ENCODE results near the gene THSD4. TPM values are rescaled to one million over a fixed set of nuclear protein-coding genes. Genes with fewer than 3 reads are reported as not detected.
"Not testable (repeated sequence)": the region's sequence is repeated elsewhere in the genome, so short reads cannot be mapped to it uniquely, and the experiment has no call there.

Gene THSD4
- total RNA-seq, 1 donor from 2014 or later, result not detected

DNA sequence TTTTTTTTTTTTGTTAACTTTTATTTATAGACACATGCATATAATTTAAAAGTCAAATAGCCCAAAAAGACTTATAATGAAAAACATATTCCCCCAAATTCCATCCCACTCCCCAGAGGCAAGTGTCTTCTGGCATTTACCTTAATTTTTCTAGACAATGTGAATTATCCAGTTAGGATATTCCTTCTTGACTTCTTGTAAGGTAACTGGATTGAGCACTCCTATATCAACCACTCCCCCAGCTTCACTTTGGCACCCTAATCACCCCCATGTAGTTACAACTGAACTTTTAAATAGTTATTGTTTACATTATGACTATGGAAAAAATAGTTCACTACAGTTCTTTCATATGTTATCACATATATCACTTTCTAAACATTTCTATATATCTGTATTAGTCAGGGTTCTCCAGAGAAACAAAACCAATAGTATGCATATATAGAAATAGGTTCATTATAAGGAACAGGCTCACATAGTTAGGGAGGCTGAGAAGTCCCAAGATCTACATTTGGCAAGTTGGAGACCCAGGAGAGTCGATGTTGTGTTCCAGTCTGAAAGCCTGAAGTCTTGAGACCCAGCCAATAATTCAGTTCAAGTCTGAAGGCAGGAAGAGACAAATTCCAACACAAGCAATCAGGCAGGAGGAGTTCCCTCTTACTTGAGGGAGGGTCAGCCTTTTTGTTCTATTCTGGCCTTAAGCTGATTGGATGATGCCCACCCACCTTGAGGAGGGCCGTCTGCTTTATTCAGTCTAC is 175.8 kb downstream of the THSD4 start:
- intact Hi-C loops (cut with micrococcal nuclease), result no loop called here

DNA sequence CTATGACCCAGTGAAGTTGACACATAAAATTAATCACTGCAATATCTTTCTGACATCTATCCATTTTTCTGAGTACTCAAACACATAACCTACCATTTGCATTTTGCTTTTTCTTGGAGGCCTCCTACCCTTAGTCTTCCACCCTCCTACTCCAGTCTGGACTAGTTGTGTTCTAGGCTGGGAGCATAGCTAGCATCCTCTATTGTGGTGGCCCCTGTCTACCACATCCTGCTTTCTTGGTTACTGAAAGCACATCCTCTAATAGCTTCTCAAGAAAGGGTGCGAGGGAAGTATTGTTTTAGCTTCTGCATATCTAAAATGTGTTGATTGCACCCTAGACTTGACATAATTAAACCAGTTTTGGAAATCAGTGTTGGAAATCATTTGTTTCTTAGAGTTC is 176.5 kb downstream of the THSD4 start:
- intact Hi-C loops (cut with micrococcal nuclease), result no loop called here

- intact Hi-C loops (cut with micrococcal nuclease), result no loop called here
Observed at GRCh38 chr15:71293723-71294122, 178.5 kb downstream of the THSD4 start.

DNA sequence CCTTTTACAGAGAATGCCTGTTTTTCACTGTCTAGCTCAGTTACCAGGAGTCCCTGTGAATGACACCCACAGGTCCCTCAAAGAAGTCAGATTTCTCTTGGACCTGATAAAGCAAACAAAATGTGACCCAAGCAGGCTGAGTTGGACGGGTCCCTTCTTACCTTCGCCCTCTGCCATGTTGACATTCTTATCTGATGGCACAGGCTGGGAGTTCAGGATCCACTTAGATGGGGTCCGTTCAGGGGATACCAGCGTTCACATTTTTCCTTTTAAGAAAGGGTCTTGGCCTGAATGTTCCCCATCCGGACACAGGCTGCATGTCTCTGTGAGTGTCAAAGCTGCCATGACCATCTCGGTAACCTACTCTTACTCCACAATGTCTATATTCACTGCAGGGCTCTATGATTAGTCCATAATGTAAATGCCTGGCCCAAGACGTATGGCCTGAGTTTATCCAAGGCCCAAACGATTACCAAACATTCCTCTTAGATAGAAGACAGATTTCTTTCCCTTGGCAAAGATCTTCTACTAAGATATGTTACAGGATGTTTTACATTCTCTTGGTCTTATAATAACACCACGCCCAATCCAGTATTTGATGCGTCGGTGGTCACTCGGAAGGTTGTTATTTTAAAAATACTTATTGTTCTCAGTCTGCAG is 179.1 kb downstream of the THSD4 start:
- intact Hi-C loops (cut with micrococcal nuclease), result no loop called here

DNA sequence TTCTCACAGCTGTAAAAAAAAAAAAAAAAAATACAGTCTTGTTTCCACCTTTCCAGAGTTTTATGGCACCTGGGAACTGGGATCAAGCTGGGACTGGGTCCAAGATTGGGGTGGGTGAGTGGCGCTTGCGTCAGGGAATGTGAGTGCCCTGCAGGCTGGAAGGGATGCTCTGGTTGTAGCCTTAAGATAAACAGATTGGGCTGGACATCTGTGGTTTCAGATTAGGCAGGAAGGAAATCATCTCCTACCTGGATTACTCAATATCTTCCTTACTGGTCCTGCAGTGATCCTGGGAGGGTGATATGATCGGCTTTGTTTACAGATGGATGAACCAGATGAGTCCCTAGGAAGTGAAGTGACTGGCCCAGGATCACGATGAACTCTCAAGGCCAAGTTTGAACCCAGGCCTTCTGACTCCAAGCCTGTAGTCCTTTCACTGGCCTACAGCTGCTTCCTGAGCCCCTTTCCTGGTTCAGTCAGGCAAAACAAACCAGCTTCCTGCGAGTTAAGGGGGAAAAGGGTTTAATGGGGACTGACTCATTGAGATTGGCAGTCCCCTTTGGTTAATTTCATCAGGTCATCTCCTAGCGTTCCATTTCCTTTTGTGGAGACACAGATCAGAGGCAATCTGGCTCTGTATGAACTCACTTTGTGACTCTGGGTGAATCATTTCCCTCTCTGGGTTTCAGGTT is 179.8 kb downstream of the THSD4 start:
- intact Hi-C loops (cut with micrococcal nuclease), result no loop called here

DNA sequence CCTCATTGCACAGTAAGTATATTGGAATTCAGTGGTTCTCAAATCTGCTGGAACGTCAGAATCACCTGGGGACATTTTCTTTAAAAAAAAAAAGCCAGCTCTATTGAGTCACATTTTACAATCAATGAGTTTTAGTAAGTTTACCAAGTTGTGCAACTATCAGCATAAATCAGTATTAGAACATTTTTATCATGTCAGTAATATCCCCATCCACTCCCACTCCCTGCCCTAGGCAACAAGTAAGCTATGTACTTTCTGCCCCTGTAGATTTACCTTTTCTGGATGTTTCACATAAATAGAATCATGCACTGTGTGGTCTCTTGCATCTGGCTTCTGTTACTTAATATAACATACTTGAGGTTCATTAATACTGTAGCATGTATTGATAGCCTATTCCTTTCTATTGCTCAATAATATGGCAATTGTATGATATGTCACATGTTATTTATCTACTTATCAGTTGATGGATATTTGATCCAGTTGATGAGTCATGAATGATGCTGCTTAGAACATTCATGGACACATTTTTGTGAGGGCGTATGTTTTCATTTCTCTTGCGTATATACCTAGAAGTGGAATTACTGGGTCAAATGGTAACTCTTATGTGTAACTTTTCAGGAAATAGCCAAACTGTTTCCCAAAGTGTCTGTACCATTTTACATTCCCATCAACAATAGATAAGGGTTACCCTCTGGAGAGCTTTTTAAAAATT is 180.5 kb downstream of the THSD4 start:
- intact Hi-C loops (cut with micrococcal nuclease), result no loop called here

- intact Hi-C loops (cut with micrococcal nuclease), result no loop called here
Observed at GRCh38 chr15:71296315-71296679, 181.0 kb downstream of the THSD4 start.

GRCh38 chr15:71301958-71302621 is 186.8 kb downstream of the THSD4 start:
- intact Hi-C loops (cut with micrococcal nuclease), result no loop called here

DNA sequence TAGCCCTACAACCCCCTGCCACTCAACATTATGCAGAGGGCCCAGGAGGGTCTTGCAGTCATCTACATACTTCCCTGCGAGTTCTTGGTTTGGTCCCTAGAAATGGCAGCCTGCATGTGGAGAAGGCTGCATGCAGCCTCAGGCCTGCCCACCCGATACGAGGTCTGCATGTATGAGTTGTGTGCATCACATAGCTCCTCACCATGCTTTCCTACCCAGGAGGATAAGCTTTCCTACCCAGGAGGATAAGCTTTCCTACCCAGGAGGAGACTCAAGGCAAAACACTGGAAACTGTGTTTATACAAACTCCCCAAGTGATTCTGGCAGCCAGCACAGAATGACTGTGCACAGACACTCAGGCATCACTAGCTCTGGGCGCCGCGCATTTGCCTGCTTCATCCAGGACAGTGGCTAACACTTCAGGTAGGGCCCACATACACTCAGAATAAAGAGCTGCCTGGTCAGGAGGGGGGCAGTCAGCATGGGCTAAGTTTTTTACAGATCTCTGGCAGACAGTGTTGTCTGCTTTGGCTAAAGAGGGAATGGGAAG is 187.7 kb downstream of the THSD4 start:
- intact Hi-C loops (cut with micrococcal nuclease), result no loop called here

DNA sequence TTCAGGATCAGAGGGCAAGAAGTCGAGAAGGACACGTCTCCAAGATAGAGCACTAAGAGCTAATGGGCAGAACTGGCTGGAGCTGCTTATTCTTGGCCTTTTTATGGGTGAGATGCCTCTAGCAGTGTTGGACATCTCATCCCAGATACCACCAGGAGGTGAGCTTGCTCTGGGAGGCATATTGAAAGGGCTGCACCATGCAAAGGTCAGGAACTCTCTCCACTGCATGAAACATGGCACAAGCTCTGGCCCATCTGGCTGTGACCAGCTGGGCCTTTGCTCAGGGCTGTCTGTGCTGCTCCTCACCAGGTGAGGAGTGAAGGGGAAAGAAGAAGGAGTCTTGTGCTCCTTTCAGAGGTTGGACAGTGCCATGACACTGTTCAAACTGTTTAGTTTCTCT is 188.7 kb downstream of the THSD4 start:
- intact Hi-C loops (cut with micrococcal nuclease), result no loop called here

GRCh38 chr15:71304681-71305080 is 189.4 kb downstream of the THSD4 start:
- intact Hi-C loops (cut with micrococcal nuclease), result no loop called here

DNA sequence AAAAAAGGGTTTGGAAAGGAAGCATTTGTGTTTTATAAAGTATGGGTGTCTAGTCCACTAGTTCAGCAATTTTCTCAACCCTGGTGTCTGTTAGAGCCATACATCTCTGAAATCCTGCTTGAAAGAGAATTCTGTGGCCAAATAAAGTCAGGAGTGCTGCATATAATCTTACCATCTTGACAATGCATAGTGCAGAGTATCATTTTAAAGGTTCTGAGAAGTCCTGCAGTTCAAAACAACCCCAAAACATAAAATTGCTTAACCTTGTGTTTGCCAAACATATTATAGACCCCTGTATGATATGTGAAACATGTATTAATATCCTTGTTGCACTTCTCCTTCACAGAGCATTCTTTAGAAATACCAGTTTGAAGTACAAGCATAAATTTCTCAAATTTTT is 191.3 kb downstream of the THSD4 start:
- intact Hi-C loops (cut with micrococcal nuclease), result no loop called here

GRCh38 chr15:71312194-71312708 is 197.0 kb downstream of the THSD4 start:
- intact Hi-C loops (cut with micrococcal nuclease), result no loop called here

- intact Hi-C loops (cut with micrococcal nuclease), result no loop called here
Observed at GRCh38 chr15:71312731-71313460, 197.6 kb downstream of the THSD4 start.

GRCh38 chr15:71313806-71314205 is 198.5 kb downstream of the THSD4 start:
- intact Hi-C loops (cut with micrococcal nuclease), result no loop called here

- intact Hi-C loops (cut with micrococcal nuclease), result no loop called here
Observed at GRCh38 chr15:71314956-71315537, 199.8 kb downstream of the THSD4 start.

DNA sequence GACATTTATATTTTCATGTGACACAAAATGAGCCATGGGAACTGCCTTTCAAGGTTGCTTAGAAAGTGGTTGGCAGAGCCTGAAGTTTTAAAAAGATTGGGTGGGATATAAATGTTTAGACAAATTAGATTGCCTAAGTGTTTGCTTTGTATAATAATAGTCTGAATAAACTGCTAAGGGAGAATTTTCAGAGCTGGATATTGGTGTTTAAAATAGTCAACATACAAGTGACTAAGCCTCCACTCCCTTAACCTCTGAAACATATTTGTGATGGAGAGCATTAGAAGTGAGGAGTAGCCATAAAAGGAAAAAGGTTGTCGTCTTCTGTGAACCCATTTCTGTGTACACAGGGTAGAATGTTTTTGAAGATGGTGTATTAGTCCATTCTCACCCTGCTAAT is 201.6 kb downstream of the THSD4 start:
- intact Hi-C loops (cut with micrococcal nuclease), result no loop called here

GRCh38 chr15:71319424-71319823 is 204.2 kb downstream of the THSD4 start:
- intact Hi-C loops (cut with micrococcal nuclease), result not testable (repeated sequence)

GRCh38 chr15:71319935-71320334 is 204.7 kb downstream of the THSD4 start:
- intact Hi-C loops (cut with micrococcal nuclease), result no loop called here

DNA sequence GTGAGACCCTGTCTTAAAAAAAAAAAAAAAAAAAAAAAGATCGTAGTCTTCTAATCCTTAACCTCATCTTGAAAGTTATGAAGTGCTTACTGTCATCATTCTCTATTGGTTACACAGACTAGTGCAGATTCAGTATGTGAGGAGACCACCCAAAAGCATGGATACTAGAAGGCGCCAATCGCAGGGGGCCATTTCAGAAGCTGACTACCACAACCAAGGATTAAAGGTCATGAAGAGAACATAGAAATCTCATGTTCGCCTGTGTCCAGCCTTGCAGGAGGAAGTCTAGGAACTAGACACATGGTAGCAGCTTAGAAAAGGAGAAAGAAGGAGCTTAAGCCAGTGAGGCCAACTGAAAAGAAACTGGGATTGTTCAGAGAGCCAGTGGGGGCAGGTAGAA is 207.8 kb downstream of the THSD4 start:
- intact Hi-C loops (cut with micrococcal nuclease), result no loop called here

All from T-helper 2 cell treated with Interferon-gamma antibody and Interleukin-4, amounts not matched to agents 100 ng/mL and 5 ng/mL, for 36 hours (primary cell).